Kidney (tissue), 14 donors: ENCODE measurements around the gene SLCO4A1. TPM values are rescaled to one million over a fixed set of nuclear protein-coding genes. Genes with fewer than 3 reads are reported as not detected.
A peak's percentile ranks its signal among the peaks of the same experiment; 100 is the strongest.

Experiments used
- DNase-seq, 5 donors: peaks; one replicate each; pipeline ENCODE4 v3.0.0-alpha.2; 2013 to 2020
- FAIRE-seq: peaks from 2 replicates; lab custom pipeline; 2012; peaks lifted over from hg19 to GRCh38; lab: Jason Lieb, UNC
- H3K27ac ChIP-seq, 2 donors: one replicate each; pipeline ENCODE4 v1.7.0; 2013; ENCODE audit warnings: low read depth in 2 of 2, low read length in 2 of 2, inconsistent platforms in 1 of 2
- H3K27me3 ChIP-seq: one replicate; pipeline ENCODE4 v1.7.1; 2013; ENCODE audit warnings: low read length, inconsistent platforms; ENCODE audit not compliant: control insufficient read depth, insufficient read depth
- H3K36me3 ChIP-seq, 3 donors: one replicate each; pipeline versions ENCODE4 v1.7.0 to v1.7.1; 2013; ENCODE audit warnings: low read length in 3 of 3, control low read depth in 1 of 3, inconsistent platforms in 1 of 3; ENCODE audit not compliant: insufficient read depth in 3 of 3, control insufficient read depth in 2 of 3
- H3K4me1 ChIP-seq, 3 donors: one replicate each; pipeline versions ENCODE4 v1.7.0 to v1.7.1; 2013; ENCODE audit warnings: low read length in 3 of 3, inconsistent platforms in 1 of 3, low read depth in 1 of 3; ENCODE audit not compliant: control insufficient read depth in 2 of 3, insufficient read depth in 2 of 3
- H3K4me3 ChIP-seq, 3 donors: one replicate each; pipeline versions ENCODE4 v1.7.0 to v1.8.1; 2013; ENCODE audit warnings: low read length in 3 of 3, control low read depth in 1 of 3, inconsistent platforms in 1 of 3
- H3K9ac ChIP-seq, 3 donors: one replicate each; pipeline versions ENCODE4 v1.7.0 to v1.7.1; 2013; ENCODE audit warnings: low read length in 3 of 3, control low read depth in 1 of 3, inconsistent platforms in 1 of 3
- H3K9me3 ChIP-seq, 3 donors: one replicate each; pipeline versions ENCODE4 v1.7.0 to v1.7.1; 2013; ENCODE audit warnings: low read length in 3 of 3, control low read depth in 1 of 3, inconsistent platforms in 1 of 3; ENCODE audit not compliant: control insufficient read depth in 2 of 3, insufficient read depth in 1 of 3
- CTCF ChIP-seq: IDR thresholded peaks from 3 replicates; pipeline ENCODE4 v1.5.1; 2012; ENCODE audit warnings: mild to moderate bottlenecking, moderate library complexity, borderline replicate concordance; ENCODE audit not compliant: insufficient read depth; ENCODE audit errors: extremely low read depth
- intact Hi-C: fragments of 100-400 bp; cut with DNase I; formaldehyde crosslinking; loops from one replicate; pipeline ENCODE4 v1.11.1; 2022
- polyA plus RNA-seq: library from polyadenylated mRNA; stranded (reverse); fragments of 350-450 nt; fragmentation: Illumina TruSeq; extraction: RNeasy Lipid Tissue Mini Kit (QIAGEN cat#74804); gene quantifications from one replicate; pipeline ENCODE4 v1.2.3, GENCODE V29; 2014; ENCODE audit warnings: low read depth, low replicate concordance; ENCODE audit not compliant: insufficient read depth
- total RNA-seq: library from RNA; stranded (reverse); fragmentation: NEBNext Ultra II Directional; extraction: Animal tissue kit (Norgen Biotek cat#: 25700); gene quantifications from one replicate; pipeline ENCODE4 v1.2.1, GENCODE V29; 2021
- donor health status: control.
- donor health status: control.
- donor health status: control.
- donor health status: control.
- donor health status: control.
- donor health status: DM: yes; HTN: yes; CAD: no.
- donor health status: Normal renal cell carcinoma (clear cell type).

The SLCO4A1 gene
- total and polyA plus RNA-seq, 2 donors from 2014 or later, result 12.4 to 80.3 TPM

GRCh38 chr20:62631336-62632308 is 10.7 kb upstream of the SLCO4A1 start:
- Histone ChIP-seq H3K27me3 (no peaks in the 10 kb centered on the region), H3K27ac (no peak overlapping the region), H3K36me3 (no peaks in the 10 kb centered on the region), H3K9ac (no peak overlapping the region), H3K4me3 (no peak overlapping the region), H3K4me1 (peaks cover 0 to 16% (median 6%) of the 10 kb centered on the region in 3 donors), H3K9me3 (no peaks in the 10 kb centered on the region)
- FAIRE-seq, result no peak
- no peak for TF ChIP-seq CTCF
- intact Hi-C loops, result no loop called here
- DNase-seq, result peak in 4 of 5 donors; percentile 60 to 89 (median 71)

- no peak for TF ChIP-seq CTCF
- H3K36me3 ChIP-seq, result no peaks in the 10 kb centered on the region
- H3K27me3 ChIP-seq, result no peaks in the 10 kb centered on the region
- H3K9me3 ChIP-seq, result no peaks in the 10 kb centered on the region
- no peak overlapping the region for H3K27ac ChIP-seq
- peaks cover 0 to 13% (median 3%) of the 10 kb centered on the region in 3 donors for H3K4me1 ChIP-seq
- intact Hi-C loops, result no loop called here
- no peak for FAIRE-seq
- no peak for DNase-seq
- no peak overlapping the region for H3K9ac ChIP-seq
- no peak overlapping the region for H3K4me3 ChIP-seq
Measured at GRCh38 chr20:62632575-62633090, 9.7 kb upstream of the SLCO4A1 start.

- Histone ChIP-seq H3K36me3 (no peaks in the 10 kb centered on the region), H3K4me1 (peaks cover 0 to 3% (median 2%) of the 10 kb centered on the region in 3 donors), H3K9me3 (no peaks in the 10 kb centered on the region), H3K9ac (no peak overlapping the region), H3K27me3 (no peaks in the 10 kb centered on the region), H3K27ac (no peak overlapping the region), H3K4me3 (no peak overlapping the region)
- FAIRE-seq (no peak), DNase-seq (peak in 2 of 5 donors; percentile 55 to 56)
- intact Hi-C loops, result no loop called here
- no peak for TF ChIP-seq CTCF
Measured at GRCh38 chr20:62633598-62634329, 8.5 kb upstream of the SLCO4A1 start.
